ENCODE measurements around the gene FHL5.

- TF ChIP-seq CTCF (IDR thresholded peaks at IDR 0.05; ENCODE audit: poor library complexity): no peak
- TF ChIP-seq EZH2 (IDR thresholded peaks at IDR 0.05; ENCODE audit: borderline replicate concordance): no peak
Observed at GRCh38 chr6:96582021-96582420, 19.1 kb downstream of the FHL5 start.
